Endothelial cell of umbilical vein (primary cell): ENCODE data around the gene TIMM8A.

Source experiments
- CTCF ChIP-seq, 2 donors: IDR thresholded peaks; 1 replicate in 1 of 2; 2 replicates in 1 of 2; pipeline ENCODE4 v1.5.1; 2011; ENCODE audit warnings: low read length in 2 of 2, mild to moderate bottlenecking in 2 of 2, moderate library complexity in 2 of 2, control low read depth in 1 of 2, inconsistent platforms in 1 of 2, low read depth in 1 of 2; ENCODE audit not compliant: insufficient read depth in 1 of 2; ENCODE audit errors: extremely low read depth in 1 of 2
- FOS ChIP-seq: IDR thresholded peaks from 2 replicates; pipeline ENCODE4 v1.6.1; 2011; ENCODE audit warnings: mild to moderate bottlenecking, low read length, moderate library complexity, borderline replicate concordance; ENCODE audit not compliant: insufficient read depth
- MAX ChIP-seq: IDR thresholded peaks from 2 replicates; pipeline ENCODE4 v1.6.1; 2011; ENCODE audit not compliant: insufficient read depth, insufficient read length

- TF ChIP-seq CTCF (IDR thresholded peaks at IDR 0.05; ENCODE audit: extremely low read depth in 1 of 2, insufficient read depth in 1 of 2, low read depth in 1 of 2, low read length in 2 of 2) (peak; percentile 68 to 73), MAX (peak; percentile 12), FOS (no peak)
Observed at GRCh38 chrX:101390664-101391525, 42.4 kb upstream of the TIMM8A start, which contains the start of gene RPL36A.
